HG02610 (cell line): Measurements from ENCODE around the gene CNTNAP4.

Source experiments
- ATAC-seq: cut with Tn5 transposase; IDR thresholded peaks from one replicate; pipeline ENCODE4 v1.9.1; 2021; ENCODE audit warnings: mild to moderate bottlenecking, moderate library complexity; ENCODE audit not compliant: unreplicated experiment

The CNTNAP4 gene

GRCh38 chr16:76276745-76277438 lies at the start of gene CNTNAP4:
CNTNAP4 (plus strand) TSS chr16:76277401; CDS start chr16:76277663, 262 bp downstream.
- ATAC-seq, result no peak

DNA sequence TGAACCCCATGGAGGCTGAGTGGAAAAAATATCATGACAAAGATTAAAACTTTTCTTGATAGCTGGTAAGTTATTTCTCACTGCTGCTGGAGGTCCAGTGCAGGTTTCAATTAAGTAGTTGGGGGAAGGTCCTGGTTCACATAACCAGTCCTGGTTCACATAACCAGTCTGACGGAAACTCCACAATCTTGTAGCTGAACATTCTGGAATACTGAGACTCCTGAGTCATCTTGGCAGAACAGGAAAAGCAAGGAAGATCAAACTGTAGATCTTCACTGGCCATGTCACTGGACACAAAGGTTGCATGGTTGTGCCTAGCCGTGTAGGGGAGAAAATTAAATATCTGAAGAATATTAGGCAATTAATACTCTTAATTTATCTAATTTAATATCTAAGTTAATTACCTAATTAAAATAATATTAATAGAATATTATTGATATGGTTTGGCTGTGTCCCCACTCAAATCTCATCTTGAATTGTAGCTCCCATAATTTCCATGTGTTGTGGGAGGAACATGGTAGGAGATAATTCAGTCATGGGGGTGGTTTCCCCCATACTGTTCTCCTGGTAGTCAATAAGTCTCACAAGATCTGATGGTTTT lies 48.6 kb upstream of the CNTNAP4 start:
- ATAC-seq, result no peak

GRCh38 chr16:76232704-76233103 lies 44.5 kb upstream of the CNTNAP4 start:
- ATAC-seq, result no peak

DNA sequence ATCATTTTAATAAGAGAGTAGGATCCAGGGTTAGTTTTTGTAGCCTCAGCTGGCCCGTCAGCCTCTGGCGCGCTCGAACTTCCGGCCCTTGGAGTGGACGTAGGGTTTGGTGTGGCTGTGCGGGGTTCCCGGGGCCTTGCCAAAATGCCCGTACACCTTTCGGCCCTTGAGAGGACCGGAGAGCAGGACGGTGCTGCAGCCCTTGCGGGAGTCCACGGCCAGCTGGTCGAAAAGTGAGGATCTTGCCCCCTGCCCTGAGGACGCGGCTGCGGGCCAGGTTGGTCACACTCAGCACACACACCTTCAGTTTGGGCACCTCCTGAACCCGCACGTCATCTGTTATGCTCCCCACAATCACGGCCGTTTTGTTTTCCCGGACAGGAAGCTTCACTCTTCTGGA lies 42.2 kb upstream of the CNTNAP4 start:
- ATAC-seq, result no peak

DNA sequence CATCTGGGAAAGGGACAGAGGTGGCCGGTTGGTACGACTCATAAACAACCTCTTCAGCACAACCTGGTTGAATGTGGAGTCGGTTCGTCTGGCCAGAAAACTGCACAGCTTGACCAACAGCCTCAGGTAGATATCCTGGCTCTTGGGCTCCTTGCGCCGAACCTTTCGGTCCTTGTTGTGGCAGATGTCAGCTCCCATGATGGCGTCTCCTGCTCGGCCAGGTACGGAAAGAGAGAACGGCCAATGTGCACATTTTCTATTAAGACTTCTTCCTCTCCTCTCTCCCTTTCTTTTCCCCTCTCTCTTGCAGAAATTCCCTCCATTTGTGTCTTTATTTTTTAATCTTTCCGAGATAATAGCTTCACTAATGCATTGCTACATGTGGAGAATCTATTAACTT lies 41.8 kb upstream of the CNTNAP4 start:
- no peak for ATAC-seq

DNA sequence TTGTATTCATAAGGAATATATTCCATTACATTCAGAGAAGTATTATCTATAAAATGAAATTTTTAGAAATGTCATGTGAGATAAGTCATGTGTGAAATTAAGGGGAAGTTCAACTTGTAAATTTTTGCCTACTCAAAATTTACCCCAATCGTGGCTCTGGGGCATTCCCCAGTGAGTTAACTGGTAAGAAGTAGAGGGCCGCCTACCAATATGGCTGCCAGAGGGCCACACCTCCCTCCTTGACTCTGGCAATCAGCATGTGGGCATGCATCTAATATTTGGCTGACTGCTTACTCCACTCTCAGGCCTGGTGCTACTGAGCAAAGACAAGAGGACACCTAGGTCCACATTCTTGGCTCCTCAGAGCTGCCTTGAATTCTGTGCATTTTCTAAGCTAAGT lies 39.7 kb upstream of the CNTNAP4 start:
- no peak for ATAC-seq

DNA sequence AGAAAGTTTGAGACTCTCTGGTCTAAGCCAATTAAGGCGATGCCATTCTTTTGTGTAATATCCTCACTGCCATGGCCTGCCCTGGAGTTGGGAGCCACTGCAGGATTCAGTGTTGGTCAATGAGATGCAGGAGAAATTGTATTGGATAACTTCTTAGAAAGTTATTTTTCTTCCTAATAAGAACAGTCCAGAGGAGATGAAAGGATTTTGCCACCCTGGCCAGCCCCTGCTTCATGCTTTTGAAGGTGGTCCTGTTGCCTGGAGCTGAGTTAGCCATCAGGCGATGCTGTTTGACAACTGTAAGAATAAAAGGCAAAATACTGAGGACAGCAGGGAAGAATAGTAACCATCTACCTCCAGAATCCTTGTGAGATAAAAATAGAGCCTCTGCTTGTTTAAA lies 35.4 kb upstream of the CNTNAP4 start:
- ATAC-seq, result no peak

- no peak for ATAC-seq
Measured at GRCh38 chr16:76243620-76244019, 33.6 kb upstream of the CNTNAP4 start.

DNA sequence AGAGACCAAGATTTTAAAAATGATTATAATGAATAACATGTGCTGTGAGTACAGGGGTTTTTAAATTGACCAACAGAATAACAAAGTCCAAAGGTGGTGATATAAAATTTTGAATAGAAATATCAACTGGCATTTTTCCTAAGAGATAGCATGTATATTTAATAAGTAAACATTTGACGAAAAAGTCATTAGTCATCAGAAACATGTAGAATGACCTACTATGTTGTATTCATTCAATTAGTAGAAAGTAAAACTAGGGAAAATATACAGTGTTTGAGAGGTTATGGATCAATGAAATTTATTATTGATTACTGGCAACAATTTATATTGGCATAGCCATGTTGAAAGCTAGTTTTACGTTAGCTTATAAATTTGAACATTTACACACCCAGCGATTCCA lies 30.6 kb upstream of the CNTNAP4 start:
- no peak for ATAC-seq

DNA sequence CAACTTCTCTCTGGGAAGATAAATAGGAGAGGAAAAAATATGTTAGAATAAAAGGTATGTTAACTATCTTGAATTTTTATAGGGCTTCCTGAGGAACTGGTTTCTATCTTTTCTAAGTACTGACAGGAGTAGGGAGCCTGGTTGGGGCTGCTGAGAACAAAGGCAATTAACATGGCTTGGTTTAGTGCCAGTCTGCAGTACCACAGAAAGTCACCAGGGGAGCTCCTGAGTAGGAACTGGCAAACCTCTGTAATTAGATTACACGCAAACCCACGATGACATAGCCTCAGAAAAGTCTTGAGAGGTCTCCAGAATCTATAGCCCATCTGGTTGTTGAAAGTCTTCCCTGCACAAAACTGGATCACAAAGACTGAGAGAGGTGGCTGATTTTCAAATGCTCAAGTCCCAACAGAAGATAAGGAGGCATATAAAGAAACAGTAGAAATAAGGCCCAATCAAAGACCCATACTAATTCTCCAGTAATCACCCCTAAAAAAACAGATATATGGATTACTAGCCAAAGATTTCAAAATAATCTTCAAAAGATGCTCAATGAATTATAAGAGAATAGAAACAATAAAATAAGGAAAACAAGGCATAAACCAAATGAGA lies 11.7 kb upstream of the CNTNAP4 start:
- ATAC-seq, result peak; percentile 68

DNA sequence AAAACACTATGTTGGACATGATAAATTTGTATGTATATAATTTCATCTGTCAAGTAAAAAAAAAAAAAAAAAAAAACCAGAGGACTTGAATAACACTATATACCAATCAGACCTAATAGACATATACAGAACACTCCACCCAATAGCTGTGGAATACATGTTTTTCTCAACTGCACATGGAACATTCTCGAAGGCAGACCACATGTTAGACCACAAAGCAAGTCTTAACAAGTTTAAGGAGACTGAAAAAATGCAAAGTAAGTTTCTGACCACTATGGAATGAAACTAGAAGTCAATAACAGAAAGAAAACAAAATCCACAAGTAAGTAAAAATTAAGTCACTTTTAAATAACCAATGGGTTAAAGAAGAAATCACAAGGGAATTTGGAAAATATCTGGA lies 8.4 kb upstream of the CNTNAP4 start:
- ATAC-seq, result no peak

DNA sequence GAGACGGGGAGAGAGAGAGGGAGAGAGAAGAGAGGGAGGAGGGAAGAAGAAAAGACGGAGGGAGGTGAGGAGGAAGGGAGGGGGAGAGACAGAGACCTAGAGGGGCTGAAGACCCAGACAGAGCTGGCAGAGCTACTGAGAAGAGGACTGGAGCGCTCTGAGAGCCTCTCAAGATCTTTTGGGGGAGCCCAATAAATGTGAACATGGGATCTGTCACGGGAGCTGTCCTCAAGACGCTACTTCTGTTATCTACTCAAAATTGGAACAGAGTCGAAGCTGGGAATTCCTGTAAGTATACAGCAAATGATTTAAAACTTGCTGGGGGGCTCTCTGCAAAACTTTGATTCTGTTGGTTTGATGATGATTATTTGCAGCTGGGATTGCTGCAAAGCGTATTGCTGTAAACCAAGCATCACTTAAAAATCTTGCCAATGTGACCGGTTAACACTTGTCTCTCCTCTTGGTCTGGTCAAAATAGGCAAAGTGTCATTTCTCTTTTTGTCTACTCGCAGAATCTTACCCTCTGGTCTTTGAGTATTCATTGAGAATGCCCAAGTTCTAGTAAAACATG lies 344 bp downstream of the CNTNAP4 start:
- no peak for ATAC-seq

GRCh38 chr16:76278086-76278485 lies 885 bp downstream of the CNTNAP4 start:
- no peak for ATAC-seq

- ATAC-seq, result peak; percentile 60
Measured at GRCh38 chr16:76278980-76279379, 1.8 kb downstream of the CNTNAP4 start.

DNA sequence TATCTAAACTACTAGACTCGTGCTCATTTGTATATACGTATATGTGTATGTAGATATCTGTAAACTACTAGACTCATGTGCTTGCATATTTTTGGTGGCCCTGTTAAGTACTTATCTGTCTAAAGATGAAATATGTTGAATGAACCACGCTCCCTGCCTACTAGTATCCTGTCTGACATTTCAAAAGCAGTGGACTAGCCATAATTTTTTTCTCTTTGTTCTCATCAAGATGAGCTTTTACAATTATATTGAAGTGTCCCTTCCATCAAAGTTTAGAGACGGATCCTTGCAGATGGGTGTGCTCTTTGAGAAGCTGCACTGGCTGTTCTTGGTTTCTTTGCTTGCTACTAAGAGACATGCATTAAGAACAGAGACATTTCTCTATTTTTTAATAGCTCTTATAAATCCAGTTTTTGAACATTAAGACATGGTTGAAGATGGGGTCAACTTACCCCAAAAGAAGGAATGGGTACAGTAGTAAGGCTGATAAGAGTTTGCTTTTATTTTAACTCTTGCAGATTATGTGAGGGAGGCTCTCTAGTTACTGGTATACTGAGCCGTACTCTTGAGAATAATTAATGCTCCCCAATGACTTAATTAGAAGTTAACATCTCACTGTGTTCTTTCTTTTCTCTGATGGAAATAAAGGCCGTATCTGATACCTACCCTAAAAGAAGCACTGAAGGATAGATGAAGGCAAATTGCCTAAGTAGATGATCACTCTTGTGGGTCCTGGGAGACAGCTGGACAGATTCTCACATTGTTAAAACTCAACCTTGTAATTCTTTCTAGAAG lies 3.4 kb downstream of the CNTNAP4 start:
- no peak for ATAC-seq

- no peak for ATAC-seq
Measured at GRCh38 chr16:76287466-76287865, 10.3 kb downstream of the CNTNAP4 start.

DNA sequence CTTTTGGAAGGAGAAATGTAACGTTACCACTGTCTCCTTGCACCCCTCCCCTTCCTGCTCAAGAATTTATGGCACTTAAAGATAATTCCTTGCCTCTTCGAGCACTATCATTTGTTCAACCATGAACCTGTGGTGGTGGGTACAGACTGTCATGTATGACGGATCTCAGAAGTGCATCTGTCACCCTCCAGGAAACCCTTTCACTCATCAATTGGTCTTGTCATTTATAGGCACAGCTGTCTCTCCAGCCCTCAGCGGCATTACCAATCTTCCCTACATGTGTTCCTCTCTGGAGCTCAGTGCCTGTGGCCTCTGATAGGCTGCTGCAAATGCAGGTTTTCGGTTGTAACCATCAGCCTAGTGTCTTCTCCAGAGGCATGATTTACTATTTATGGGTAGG lies 15.0 kb downstream of the CNTNAP4 start:
- ATAC-seq, result no peak

GRCh38 chr16:76293980-76294379 lies 16.8 kb downstream of the CNTNAP4 start:
- ATAC-seq, result no peak

DNA sequence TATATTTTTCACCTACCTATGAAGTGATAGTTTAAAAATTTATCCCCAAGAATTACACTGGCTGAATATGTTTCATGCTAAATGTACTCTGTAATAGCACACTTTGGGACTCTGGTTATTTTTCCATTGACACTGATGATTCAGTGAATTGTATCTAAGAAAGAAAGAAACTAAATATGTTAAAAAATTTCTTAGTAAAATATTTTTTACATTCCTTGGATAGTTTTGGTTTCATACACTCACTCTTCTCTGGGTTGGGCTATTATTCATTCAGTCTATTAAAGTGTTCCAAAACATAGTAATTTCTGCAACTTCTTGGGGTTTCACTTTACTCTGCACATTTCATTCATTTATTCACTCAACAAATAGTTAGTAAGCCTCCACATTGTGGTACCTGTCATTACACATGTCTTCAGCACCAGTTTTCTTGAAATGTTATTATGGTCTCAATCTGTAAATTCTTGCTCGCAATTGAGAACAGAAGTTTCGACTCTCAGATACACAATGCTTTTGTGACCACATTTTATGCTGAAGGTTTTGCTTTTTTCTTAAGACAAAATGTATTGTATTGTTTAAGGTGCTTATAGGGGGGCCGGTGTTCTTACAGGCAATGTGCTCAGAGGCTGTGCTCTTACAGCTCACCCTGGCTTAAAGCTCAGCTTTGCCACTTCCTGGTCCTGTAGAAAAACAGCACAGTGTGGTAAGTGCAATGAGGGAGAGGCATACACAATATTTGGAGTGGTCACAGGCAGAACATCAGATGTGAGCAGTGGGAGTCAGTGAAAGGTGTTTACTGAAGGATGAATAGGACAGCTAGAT lies 17.4 kb downstream of the CNTNAP4 start:
- ATAC-seq, result no peak

DNA sequence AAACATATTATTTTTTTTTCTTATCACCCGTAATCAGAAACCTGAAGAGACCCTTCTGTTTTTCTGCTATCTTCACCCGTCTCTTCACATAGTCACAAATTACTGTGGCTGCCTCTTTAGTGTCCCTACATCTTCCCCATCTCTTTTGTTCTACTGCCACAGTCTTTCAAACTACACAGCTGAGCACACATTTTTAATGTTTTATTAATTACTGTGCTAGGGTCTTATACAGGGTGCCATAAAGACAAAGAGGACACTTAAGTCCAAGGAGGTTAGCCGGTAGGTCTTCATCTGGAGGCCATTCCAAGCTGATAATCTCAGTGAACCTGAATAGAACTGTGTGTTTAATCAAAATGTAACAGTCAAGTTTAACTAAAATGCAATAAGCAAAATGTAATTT lies 20.7 kb downstream of the CNTNAP4 start:
- ATAC-seq, result no peak
